ENCODE data around the gene IMP4.
"Not testable (repeated sequence)": the region's sequence is repeated elsewhere in the genome, so short reads cannot be mapped to it uniquely, and the experiment has no call there.

The IMP4 gene

GRCh38 chr2:130342533-130343275 lies at the start of gene IMP4:
Gene IMP4 (plus strand): TSS chr2:130342897. CDS start chr2:130342933, 36 bp downstream.
- DNase-seq (ENCODE audit: low read depth in 3 of 3): peak; percentile 88 to 93 (median 90)

- no peak for DNase-seq (ENCODE audit: low read depth in 3 of 3)
Measured at GRCh38 chr2:130300258-130300969, 42.3 kb upstream of the IMP4 start.

GRCh38 chr2:130300970-130301348 lies 41.7 kb upstream of the IMP4 start:
- no peak for DNase-seq (ENCODE audit: low read depth in 3 of 3)

- DNase-seq (ENCODE audit: low read depth in 3 of 3): no peak
Measured at GRCh38 chr2:130302164-130302886, 40.4 kb upstream of the IMP4 start.

- DNase-seq (ENCODE audit: low read depth in 3 of 3): no peak
Measured at GRCh38 chr2:130303169-130303568, 39.5 kb upstream of the IMP4 start.

- no peak for DNase-seq (ENCODE audit: low read depth in 3 of 3)
Measured at GRCh38 chr2:130304726-130305125, 38.0 kb upstream of the IMP4 start.

- no peak for DNase-seq (ENCODE audit: low read depth in 3 of 3)
Measured at GRCh38 chr2:130307850-130308249, 34.8 kb upstream of the IMP4 start.

GRCh38 chr2:130310881-130311280 lies 31.8 kb upstream of the IMP4 start:
- DNase-seq (ENCODE audit: low read depth in 3 of 3): no peak

- no peak for DNase-seq (ENCODE audit: low read depth in 3 of 3)
Measured at GRCh38 chr2:130313812-130314334, 28.8 kb upstream of the IMP4 start.

GRCh38 chr2:130314377-130314776 lies 28.3 kb upstream of the IMP4 start:
- no peak for DNase-seq (ENCODE audit: low read depth in 3 of 3)

GRCh38 chr2:130316596-130316995 lies 26.1 kb upstream of the IMP4 start:
- no peak for DNase-seq (ENCODE audit: low read depth in 3 of 3)

- no peak for DNase-seq (ENCODE audit: low read depth in 3 of 3)
Measured at GRCh38 chr2:130318906-130319305, 23.8 kb upstream of the IMP4 start.

GRCh38 chr2:130319536-130319935 lies 23.2 kb upstream of the IMP4 start:
- DNase-seq (ENCODE audit: low read depth in 3 of 3): no peak

- DNase-seq (ENCODE audit: low read depth in 3 of 3): no peak
Measured at GRCh38 chr2:130327703-130328527, 14.8 kb upstream of the IMP4 start.

GRCh38 chr2:130328710-130329109 lies 14.0 kb upstream of the IMP4 start:
- DNase-seq (ENCODE audit: low read depth in 3 of 3): no peak

- DNase-seq (ENCODE audit: low read depth in 3 of 3): peak; percentile 51 to 59 (median 53)
Measured at GRCh38 chr2:130332271-130333073, 10.2 kb upstream of the IMP4 start.

- not testable (repeated sequence) for DNase-seq (ENCODE audit: low read depth in 3 of 3)
Measured at GRCh38 chr2:130333253-130333652, 9.4 kb upstream of the IMP4 start.

- no peak for DNase-seq (ENCODE audit: low read depth in 3 of 3)
Measured at GRCh38 chr2:130334026-130334425, 8.7 kb upstream of the IMP4 start.

- no peak for DNase-seq (ENCODE audit: low read depth in 3 of 3)
Measured at GRCh38 chr2:130335226-130335625, 7.5 kb upstream of the IMP4 start.

- DNase-seq (ENCODE audit: low read depth in 3 of 3): no peak
Measured at GRCh38 chr2:130336150-130336876, 6.4 kb upstream of the IMP4 start.

All from stimulated activated CD4-positive, alpha-beta T cell treated with anti-CD3 and anti-CD28 coated beads, TNF-alpha, amount 100 ng/mL, for 48 hours (primary cell).